NCI-H1105 (cell line): ENCODE data around the gene NRBP1.
"Not testable (repeated sequence)": the region's sequence is repeated elsewhere in the genome, so short reads cannot be mapped to it uniquely, and the experiment has no call there.

Experiments
- DNase-seq: peaks from one replicate; lab custom pipeline; 2025; lab: John Stamatoyannopoulos, UW

NRBP1 gene

GRCh38 chr2:27421660-27422250, 6.7 kb upstream of the NRBP1 start:
- no peak for DNase-seq

GRCh38 chr2:27422958-27423357, 5.5 kb upstream of the NRBP1 start:
- no peak for DNase-seq

GRCh38 chr2:27425039-27425438, 3.4 kb upstream of the NRBP1 start:
- DNase-seq, result not testable (repeated sequence)

GRCh38 chr2:27427863-27428212, 593 bp upstream of the NRBP1 start:
- DNase-seq, result no peak

GRCh38 chr2:27428978-27429541, 629 bp downstream of the NRBP1 start:
- DNase-seq, result peak; percentile 53

- DNase-seq, result no peak
Observed at GRCh38 chr2:27431395-27431794, 3.0 kb downstream of the NRBP1 start.

- DNase-seq, result no peak
Observed at GRCh38 chr2:27435628-27436027, 7.2 kb downstream of the NRBP1 start.

GRCh38 chr2:27441226-27441926, 12.9 kb downstream of the NRBP1 start:
- DNase-seq, result no peak

GRCh38 chr2:27441958-27442919, 13.8 kb downstream of the NRBP1 start, which contains the start of gene KRTCAP3:
KRTCAP3 (plus strand) TSS chr2:27442381; CDS start chr2:27442413, 32 bp downstream.
- peak; percentile 62 for DNase-seq

GRCh38 chr2:27442920-27443282, 14.5 kb downstream of the NRBP1 start:
- DNase-seq, result no peak

GRCh38 chr2:27445155-27445554, 16.7 kb downstream of the NRBP1 start:
- DNase-seq, result no peak

- DNase-seq, result no peak
Observed at GRCh38 chr2:27445615-27446014, 17.2 kb downstream of the NRBP1 start.

- no peak for DNase-seq
Observed at GRCh38 chr2:27446057-27446456, 17.6 kb downstream of the NRBP1 start.

- DNase-seq, result no peak
Observed at GRCh38 chr2:27448381-27448780, 19.9 kb downstream of the NRBP1 start.

GRCh38 chr2:27451095-27451494, 22.7 kb downstream of the NRBP1 start:
- DNase-seq, result no peak

- DNase-seq, result no peak
Observed at GRCh38 chr2:27453968-27454367, 25.5 kb downstream of the NRBP1 start.

GRCh38 chr2:27461118-27461517, 32.7 kb downstream of the NRBP1 start:
- DNase-seq, result no peak

- no peak for DNase-seq
Observed at GRCh38 chr2:27464443-27464842, 36.0 kb downstream of the NRBP1 start.

- DNase-seq, result no peak
Observed at GRCh38 chr2:27471961-27472360, 43.5 kb downstream of the NRBP1 start.

GRCh38 chr2:27485496-27485895, 57.1 kb downstream of the NRBP1 start:
- no peak for DNase-seq

- no peak for DNase-seq
Observed at GRCh38 chr2:27489118-27489497, 60.7 kb downstream of the NRBP1 start.
